Body of pancreas (tissue), 4 donors: ENCODE measurements around the gene IL17C.

ENCODE experiments used
- CTCF ChIP-seq, 7 experiments: fragments of 450-650 bp in 4 of 7; fragments of 200-600 bp in 3 of 7; sonication (generic) in 3 of 7; IDR thresholded peaks; one replicate each; pipeline ENCODE4 v1.5.1; 2016 to 2019; ENCODE audit warnings: antibody characterized with exemption in 7 of 7
- POLR2A ChIP-seq, 3 donors: fragments of 450-650 bp; IDR thresholded peaks; one replicate each; pipeline ENCODE4 v1.6.1; 2016; ENCODE audit warnings: antibody characterized with exemption in 3 of 3, mild to moderate bottlenecking in 2 of 3

- no peak for TF ChIP-seq CTCF (IDR thresholded peaks at IDR 0.05)
- no peak for TF ChIP-seq POLR2A (IDR thresholded peaks at IDR 0.05)
These were observed 37.9 kb upstream of the IL17C start for GRCh38 chr16:88600539-88600896.
